HepG2 (cell line): Measurements from ENCODE around the gene TRERF1. TPM values are rescaled to one million over a fixed set of nuclear protein-coding genes. Genes with fewer than 3 reads are reported as not detected.

Experiments
- ETS1 ChIP-seq: sonication (generic); formaldehyde crosslinking; IDR thresholded peaks from 2 replicates; pipeline ENCODE4 v1.4.0; 2020; ENCODE audit warnings: missing genetic modification reagents
- FOXO1 ChIP-seq: sonication (generic); formaldehyde crosslinking; IDR thresholded peaks from 2 replicates; pipeline ENCODE4 v1.4.0; 2020; ENCODE audit warnings: missing genetic modification reagents
- HNF1B ChIP-seq: sonication (generic); formaldehyde crosslinking; IDR thresholded peaks from 2 replicates; pipeline ENCODE4 v1.5.1; 2020; ENCODE audit warnings: mild to moderate bottlenecking, moderate library complexity, missing genetic modification reagents
- HNF4A ChIP-seq: sonication (generic); formaldehyde crosslinking; IDR thresholded peaks from 2 replicates; pipeline ENCODE4 v1.4.0; 2020; ENCODE audit warnings: missing genetic modification reagents
- HNRNPK ChIP-seq: fragments of 200-400 bp; formaldehyde crosslinking; IDR thresholded peaks from 2 replicates; pipeline ENCODE4 v1.6.1; 2018; ENCODE audit warnings: low read length, low read depth, moderate library complexity, mild to moderate bottlenecking; ENCODE audit not compliant: poor library complexity, severe bottlenecking
- JUND ChIP-seq: sonication (generic); formaldehyde crosslinking; IDR thresholded peaks from 2 replicates; pipeline ENCODE4 v1.8.0; 2022; ENCODE audit warnings: mild to moderate bottlenecking, missing genetic modification reagents
- MAFG ChIP-seq: sonication (generic); formaldehyde crosslinking; IDR thresholded peaks from 2 replicates; pipeline ENCODE4 v1.5.1; 2020; ENCODE audit warnings: mild to moderate bottlenecking, missing genetic modification reagents
- MIER3 ChIP-seq: IDR thresholded peaks from 2 replicates; pipeline ENCODE4 v1.6.1; 2016; ENCODE audit warnings: missing compliant biosample characterization, borderline replicate concordance
- NFATC3 ChIP-seq: sonication (generic); formaldehyde crosslinking; IDR thresholded peaks from 2 replicates; pipeline ENCODE4 v1.5.1; 2020; ENCODE audit warnings: mild to moderate bottlenecking, missing genetic modification reagents
- NFYB ChIP-seq: sonication (generic); formaldehyde crosslinking; IDR thresholded peaks from 2 replicates; pipeline ENCODE4 v1.4.0; 2020; ENCODE audit warnings: missing genetic modification reagents
- PBX3 ChIP-seq: sonication (generic); formaldehyde crosslinking; IDR thresholded peaks from 2 replicates; pipeline ENCODE4 v1.8.1; 2023; ENCODE audit warnings: missing genetic modification reagents, inconsistent platforms, borderline replicate concordance
- RBM39 ChIP-seq: fragments of 200-400 bp; formaldehyde crosslinking; IDR thresholded peaks from one replicate; pipeline ENCODE4 v1.6.1; 2018; ENCODE audit warnings: antibody characterized with exemption, mild to moderate bottlenecking, low read depth, low read length; ENCODE audit not compliant: poor library complexity, severe bottlenecking
- RXRB ChIP-seq: IDR thresholded peaks from 2 replicates; pipeline ENCODE4 v1.6.1; 2016; ENCODE audit warnings: borderline replicate concordance, missing genetic modification reagents, missing compliant biosample characterization
- SIN3B ChIP-seq: fragments of 150-350 bp; IDR thresholded peaks from 2 replicates; pipeline ENCODE4 v1.6.1; 2014; ENCODE audit warnings: low read length
- SOX6 ChIP-seq, 2 experiments: fragments of 450-650 bp in 1 of 2; sonication (generic) in 1 of 2; formaldehyde crosslinking in 1 of 2; IDR thresholded peaks; 2 replicates each; pipeline versions ENCODE4 v1.4.0 to v1.6.1; 2017 to 2020; ENCODE audit warnings: antibody characterized with exemption in 1 of 2, mild to moderate bottlenecking in 1 of 2, missing genetic modification reagents in 1 of 2
- SP1 ChIP-seq, 2 experiments: fragments of 450-650 bp in 1 of 2; sonication (generic) in 1 of 2; formaldehyde crosslinking in 1 of 2; IDR thresholded peaks; 2 replicates each; pipeline versions ENCODE4 v1.4.0 to v1.6.1; 2016 to 2020; ENCODE audit warnings: missing genetic modification reagents in 1 of 2
- TARDBP ChIP-seq: sonication (generic); formaldehyde crosslinking; IDR thresholded peaks from 2 replicates; pipeline ENCODE4 v1.8.0; 2022; ENCODE audit warnings: mild to moderate bottlenecking, missing genetic modification reagents
- TEAD3 ChIP-seq: optimal IDR thresholded peaks from 2 replicates; pipeline ENCODE3; 2016; ENCODE audit warnings: borderline replicate concordance
- TSC22D2 ChIP-seq: sonication (generic); formaldehyde crosslinking; IDR thresholded peaks from 2 replicates; pipeline ENCODE4 v1.5.1; 2020; ENCODE audit warnings: missing genetic modification reagents, mild to moderate bottlenecking, borderline replicate concordance
- ZNF12 ChIP-seq: sonication (generic); formaldehyde crosslinking; IDR thresholded peaks from 2 replicates; pipeline ENCODE4 v1.5.0; 2020; ENCODE audit warnings: missing genetic modification reagents
- ZNF33B ChIP-seq: sonication (generic); formaldehyde crosslinking; IDR thresholded peaks from 2 replicates; pipeline ENCODE4 v1.5.1; 2020; ENCODE audit warnings: mild to moderate bottlenecking, missing genetic modification reagents
- ZNF672 ChIP-seq: sonication (generic); formaldehyde crosslinking; IDR thresholded peaks from 2 replicates; pipeline ENCODE4 v1.8.1; 2022; ENCODE audit warnings: missing genetic modification reagents
- ZNF678 ChIP-seq: sonication (generic); formaldehyde crosslinking; IDR thresholded peaks from 2 replicates; pipeline ENCODE4 v1.4.0; 2020; ENCODE audit warnings: mild to moderate bottlenecking, missing genetic modification reagents
- ZNF790 ChIP-seq: sonication (generic); formaldehyde crosslinking; IDR thresholded peaks from 2 replicates; pipeline ENCODE4 v1.8.0; 2022; ENCODE audit warnings: missing genetic modification reagents, mild to moderate bottlenecking, borderline replicate concordance
- ZNF792 ChIP-seq: IDR thresholded peaks from 2 replicates; pipeline ENCODE4 v1.6.1; 2016
- polyA plus RNA-seq, 8 experiments: library from polyadenylated mRNA; depleted of rRNA in 3 of 8; stranded (reverse) in 7 of 8; unstranded in 1 of 8; fragments of >200 nt; fragmentation: Illumina TruSeq in 4 of 8; extraction: Trizol in 4 of 8; gene quantifications; 2 replicates each; pipeline versions ENCODE4 v1.2.1 to v1.2.3, GENCODE V29; 2011 to 2016; ENCODE audit warnings: low read depth in 4 of 8, missing spikeins in 1 of 8, mixed read lengths in 1 of 8; ENCODE audit not compliant: insufficient read depth in 1 of 8
- total RNA-seq, 5 experiments: library from RNA; depleted of rRNA; stranded (reverse); fragments of >200 nt; fragmentation: Illumina TruSeq; extraction: Trizol; gene quantifications; 2 replicates each; pipeline ENCODE4 v1.2.3, GENCODE V29; 2016; ENCODE audit warnings: low read depth in 1 of 5
- TF ChIP-seq, protein P1 (sequence below): sonication (generic); formaldehyde crosslinking; IDR thresholded peaks from 2 replicates; pipeline ENCODE4 v1.8.0; 2022; ENCODE audit warnings: mild to moderate bottlenecking, missing genetic modification reagents, moderate library complexity

TRERF1 gene
- total and polyA plus RNA-seq, 2 of the 13 experiments (the other 11 are each of a cell fraction or from before 2014, with no cell fraction given), result 0.02 TPM; not detected in 1

DNA sequence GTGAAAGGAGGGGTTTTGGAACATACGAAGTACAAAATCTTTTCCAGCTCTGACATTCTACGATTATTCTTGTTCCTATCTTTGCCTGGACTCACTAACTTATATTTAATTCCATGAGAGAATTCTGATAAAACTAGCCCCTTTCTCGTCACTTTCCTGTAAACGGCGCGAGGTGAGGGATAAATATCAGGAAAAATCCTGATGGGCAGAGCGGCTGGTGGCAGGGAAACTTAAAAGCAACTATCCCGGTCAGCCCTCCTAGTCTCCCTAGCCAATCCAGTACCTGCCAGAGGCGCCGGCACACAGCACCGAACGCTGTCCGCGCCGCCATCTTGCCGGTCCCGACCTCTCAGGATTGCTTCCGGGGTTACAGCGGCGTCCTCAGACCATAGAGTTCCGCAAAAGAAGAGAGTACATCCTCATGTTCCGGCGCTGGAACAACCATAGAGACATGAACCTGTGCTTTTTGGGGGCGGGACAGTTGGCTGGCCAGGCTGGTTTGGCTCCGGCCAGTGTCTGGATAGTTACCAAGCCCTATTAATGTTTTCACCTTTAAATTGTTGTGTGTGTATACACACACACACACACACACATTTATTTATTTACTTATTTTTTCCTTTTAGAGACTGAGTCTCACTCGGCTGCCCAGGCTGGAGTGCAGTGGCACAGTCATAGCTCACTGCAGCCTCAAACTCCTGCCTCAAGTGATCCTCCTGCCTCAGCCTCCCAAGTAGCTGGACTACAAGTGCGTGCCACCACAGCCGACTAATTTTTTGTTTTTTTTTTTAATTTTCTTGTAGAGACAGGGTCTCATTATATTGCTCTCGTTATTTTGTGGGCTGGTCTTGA is 234.0 kb downstream of the TRERF1 start, which contains the start of gene MRPS10 (continued):
- TF ChIP-seq MIER3 (CRISPR knock-in tag) (peak; percentile 90; the same call in 1 of the 2 replicates), ZNF678 (no peak), TEAD3 (CRISPR knock-in tag) (peak; percentile 65), PBX3 (CRISPR knock-in tag) (no peak), TSC22D2 (CRISPR knock-in tag) (no peak), ZNF672 (no peak), NFYB (CRISPR knock-in tag) (peak; percentile 54), ZNF790 (CRISPR knock-in tag) (peak; percentile 55; the same call in 1 of the 2 replicates), MAFG (CRISPR knock-in tag) (no peak), RXRB (peak; percentile 90), ZNF33B (CRISPR knock-in tag) (0 out of 2 replicates have a peak, but pooled peaks have one; percentile 4), SOX6 (IDR thresholded peaks at IDR 0.05) (no peak), SOX6 (CRISPR knock-in tag; IDR thresholded peaks at IDR 0.05) (peak; percentile 45; the same call in 1 of the 2 replicates), TARDBP (peak; percentile 76), ZNF792 (CRISPR knock-in tag) (peak; percentile 95), HNF1B (CRISPR knock-in tag) (peak; percentile 88), FOXO1 (CRISPR knock-in tag) (peak; percentile 72), NFATC3 (no peak), SIN3B (peak; percentile 88), SP1 (IDR thresholded peaks at IDR 0.05) (no peak), SP1 (CRISPR knock-in tag; IDR thresholded peaks at IDR 0.05) (0 out of 2 replicates have a peak, but pooled peaks have one; percentile 59), JUND (no peak), RBM39 (no peak), HNF4A (CRISPR knock-in tag) (peak; percentile 48; the same call in 1 of the 2 replicates), ETS1 (CRISPR knock-in tag) (no peak), HNRNPK (no peak), ZNF12 (0 out of 2 replicates have a peak, but pooled peaks have one; percentile 9)
- TF ChIP-seq, protein P1, sequence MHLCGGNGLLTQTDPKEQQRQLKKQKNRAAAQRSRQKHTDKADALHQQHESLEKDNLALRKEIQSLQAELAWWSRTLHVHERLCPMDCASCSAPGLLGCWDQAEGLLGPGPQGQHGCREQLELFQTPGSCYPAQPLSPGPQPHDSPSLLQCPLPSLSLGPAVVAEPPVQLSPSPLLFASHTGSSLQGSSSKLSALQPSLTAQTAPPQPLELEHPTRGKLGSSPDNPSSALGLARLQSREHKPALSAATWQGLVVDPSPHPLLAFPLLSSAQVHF, result no peak
